NCI-H2081 (cell line): ENCODE results near the gene AIRE.
"Not testable (repeated sequence)": the region's sequence is repeated elsewhere in the genome, so short reads cannot be mapped to it uniquely, and the experiment has no call there.

Experiments
- DNase-seq, 2 experiments: peaks; one replicate each; lab custom pipeline; 2025; lab: John Stamatoyannopoulos, UW

Gene AIRE

GRCh38 chr21:44285138-44285992 lies at the start of gene AIRE:
Gene AIRE, plus strand, starts transcription at chr21:44285876. Its CDS starts 131 bp downstream, at chr21:44286007.
- no peak for DNase-seq

GRCh38 chr21:44240353-44240752 lies 45.3 kb upstream of the AIRE start:
- DNase-seq: not testable (repeated sequence)

- DNase-seq: not testable (repeated sequence)
Observed at GRCh38 chr21:44240842-44241241, 44.8 kb upstream of the AIRE start, which contains the start of gene ICOSLG. Gene ICOSLG, minus strand, starts transcription at chr21:44240943. Its CDS starts 126 bp downstream, at chr21:44240817.

DNA sequence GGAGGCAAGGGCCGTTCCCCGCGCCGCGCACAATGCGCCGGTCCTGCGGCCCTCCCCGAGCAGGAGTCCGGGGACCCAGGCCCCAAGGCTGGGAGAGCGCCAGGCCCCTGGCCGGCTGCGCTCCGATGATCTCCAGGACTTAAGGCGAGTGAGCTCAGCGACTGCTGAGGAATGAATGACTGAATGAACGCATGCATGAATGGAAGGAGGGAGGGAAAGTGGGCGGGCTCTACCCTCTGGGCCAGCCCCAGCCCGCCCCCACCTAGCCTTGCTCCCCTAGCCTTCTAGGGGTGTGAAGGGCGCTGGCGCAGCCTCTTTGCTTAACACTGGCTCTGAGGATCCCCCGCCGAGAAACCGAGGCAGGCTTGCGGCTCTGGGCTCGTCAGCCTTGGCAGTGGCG lies 44.4 kb upstream of the AIRE start:
- DNase-seq: not testable (repeated sequence)

GRCh38 chr21:44243980-44244379 lies 41.7 kb upstream of the AIRE start:
- DNase-seq: not testable (repeated sequence)

DNA sequence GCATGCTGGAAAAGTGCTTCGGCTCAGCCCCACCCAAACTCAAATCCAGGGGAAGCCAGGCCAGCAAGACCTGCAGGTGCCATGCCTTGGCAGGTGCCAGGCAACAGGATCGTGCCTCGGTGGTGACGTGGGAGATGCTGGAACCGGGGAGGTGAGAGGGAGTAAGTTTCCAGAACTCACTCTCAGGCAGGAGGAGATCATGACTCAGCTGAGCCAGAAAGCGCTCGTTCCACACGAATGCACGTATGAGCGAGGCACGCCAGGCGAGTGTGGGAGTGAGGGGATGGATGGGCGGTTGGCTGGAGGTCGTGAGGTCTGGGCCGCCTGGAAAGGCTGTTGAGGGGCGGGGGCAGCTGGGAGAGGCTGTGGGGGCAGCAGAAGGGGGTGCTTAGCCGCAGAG lies 37.8 kb upstream of the AIRE start:
- DNase-seq: not testable (repeated sequence)

DNA sequence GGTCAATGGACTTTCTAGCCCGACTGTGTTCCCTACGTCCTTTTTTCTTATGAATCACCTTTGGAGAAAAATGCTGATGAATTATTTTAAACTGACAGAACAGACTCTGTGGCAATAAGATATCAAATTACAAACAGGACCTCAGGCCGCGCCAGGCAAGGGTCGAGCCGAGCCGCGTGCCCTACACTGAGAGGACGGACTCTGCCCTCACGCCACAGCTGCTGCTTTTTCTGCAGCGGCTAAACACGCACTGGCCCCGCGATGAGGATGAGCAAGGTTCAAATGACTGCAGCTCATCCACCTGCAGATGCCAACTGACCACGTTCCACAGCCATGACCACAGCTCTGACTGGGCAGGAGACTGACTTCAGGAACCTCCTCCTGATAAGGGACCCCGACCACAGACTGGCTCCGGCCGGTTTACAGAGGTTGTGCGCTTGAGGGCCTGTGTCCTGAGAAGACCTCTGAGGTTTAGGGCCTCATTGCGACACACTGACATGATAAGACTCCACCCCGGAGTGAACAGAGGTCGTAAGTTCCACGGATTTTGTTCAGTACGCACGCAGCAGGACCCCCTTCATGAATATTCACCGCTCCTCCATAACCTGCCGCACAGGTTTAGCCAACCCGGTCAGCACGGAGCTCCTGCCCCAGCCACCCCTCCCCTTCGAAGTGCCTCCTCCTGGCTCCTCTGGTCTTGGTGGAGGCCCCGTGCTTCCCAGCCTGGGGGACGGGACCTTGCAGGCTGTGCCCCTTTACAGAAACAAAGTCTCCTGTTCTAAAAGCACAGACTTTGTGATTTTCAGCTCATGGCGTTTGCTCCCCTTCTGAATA lies 36.3 kb upstream of the AIRE start:
- DNase-seq: not testable (repeated sequence)

- DNase-seq: no peak
Observed at GRCh38 chr21:44253832-44254710, 31.6 kb upstream of the AIRE start.

DNA sequence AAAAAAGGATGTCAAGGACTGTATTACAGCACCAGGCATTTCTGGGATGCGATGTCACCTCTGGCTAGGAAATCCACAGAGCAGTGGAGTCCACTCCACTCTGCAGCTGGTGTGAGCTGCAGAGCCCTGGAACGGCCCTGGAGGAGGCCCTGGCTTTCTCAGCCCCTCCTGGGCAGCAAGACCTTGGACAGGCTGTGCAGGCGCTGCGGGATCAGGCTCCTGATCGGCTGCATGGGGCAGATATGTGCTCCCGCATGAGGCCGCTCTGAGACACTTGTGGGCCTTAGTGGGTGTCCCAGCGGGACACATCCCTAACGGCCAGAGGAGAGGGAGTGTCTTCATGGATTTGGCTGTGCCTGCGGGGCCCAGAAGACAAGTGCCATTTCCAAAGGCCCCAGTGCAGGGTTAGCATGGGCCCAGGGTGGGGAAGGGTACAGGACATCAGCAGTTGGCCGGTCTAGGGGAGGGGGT lies 30.1 kb upstream of the AIRE start:
- DNase-seq: no peak

DNA sequence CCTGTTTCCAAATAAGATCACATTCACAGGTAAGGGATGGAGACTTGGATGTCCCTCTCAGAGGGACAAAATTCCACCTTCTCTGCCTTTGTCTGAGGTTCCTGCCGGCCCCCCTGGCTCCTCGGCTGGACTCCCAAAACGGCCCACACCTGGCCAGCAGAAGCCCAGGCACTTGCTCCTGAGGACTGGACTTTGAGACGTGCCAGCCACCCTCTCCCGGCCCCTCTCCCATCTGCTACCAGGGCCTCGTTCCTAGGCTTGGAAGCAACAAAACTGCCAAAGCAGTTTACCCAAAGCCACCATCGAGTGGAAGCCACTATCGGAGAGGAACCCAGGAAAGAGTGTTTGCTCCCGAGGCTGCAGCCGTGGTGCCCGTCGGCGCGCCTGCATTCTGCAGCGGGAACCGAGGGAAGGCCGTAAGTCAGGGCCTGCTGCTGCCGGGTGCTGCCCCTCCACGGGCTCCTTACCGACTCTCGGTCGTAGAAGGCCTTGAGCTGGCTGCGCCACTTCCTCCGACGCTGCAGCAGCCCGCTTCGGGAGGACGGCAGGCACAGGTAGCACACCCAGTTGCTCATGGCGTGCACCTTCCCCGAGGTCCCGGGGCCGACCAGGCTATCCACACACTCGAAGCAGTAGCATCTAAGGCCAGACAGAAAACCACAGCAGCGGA lies 27.5 kb upstream of the AIRE start:
- no peak for DNase-seq

GRCh38 chr21:44259082-44259705 lies 26.5 kb upstream of the AIRE start:
- DNase-seq: no peak

GRCh38 chr21:44260066-44260465 lies 25.6 kb upstream of the AIRE start:
- no peak for DNase-seq

DNA sequence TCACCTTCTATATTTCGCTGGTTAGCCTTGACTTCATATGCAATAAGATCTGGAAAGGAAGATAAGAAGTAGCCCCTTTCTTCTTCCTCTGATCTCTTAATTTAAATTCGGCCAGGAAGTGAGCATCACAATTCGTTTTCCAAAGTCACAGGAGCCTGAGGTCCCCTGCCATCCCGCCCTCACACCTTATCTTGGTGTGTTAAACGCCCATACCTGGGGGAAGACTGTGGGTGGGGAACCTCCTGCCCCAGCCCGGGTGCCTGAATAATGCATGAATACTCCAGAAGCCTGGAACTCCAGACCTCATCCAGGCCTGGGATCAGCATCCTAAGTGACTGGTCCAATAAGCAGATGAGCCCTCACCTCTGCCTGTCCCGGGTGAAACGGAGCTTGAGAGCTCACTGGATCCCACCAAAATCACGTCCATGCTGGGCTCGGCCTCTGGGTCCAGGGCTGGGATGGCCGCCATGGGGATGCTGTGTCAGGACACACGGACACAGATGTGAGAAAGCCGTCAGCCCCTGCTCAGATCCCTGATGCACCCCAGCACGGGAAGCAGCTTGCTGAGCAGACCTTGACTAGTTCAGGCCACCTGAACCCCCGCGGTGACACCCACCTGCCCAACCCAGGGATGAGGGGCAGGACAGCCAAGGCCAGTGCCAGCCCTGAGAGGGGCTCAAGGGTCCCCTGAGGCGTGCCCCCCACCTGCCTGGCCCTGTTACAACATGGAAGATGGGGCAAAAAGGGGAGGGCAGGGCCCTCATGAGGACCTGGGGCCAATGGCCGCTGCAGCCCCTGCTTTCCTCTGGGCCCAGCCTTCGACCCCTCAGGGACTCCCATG lies 24.7 kb upstream of the AIRE start:
- DNase-seq: no peak

- no peak for DNase-seq
Observed at GRCh38 chr21:44261675-44262295, 23.9 kb upstream of the AIRE start, which contains the start of gene DNMT3L. Gene DNMT3L, minus strand, starts transcription at chr21:44261897. Its CDS starts 638 bp downstream, at chr21:44261259.

- no peak for DNase-seq
Observed at GRCh38 chr21:44262338-44263056, 23.2 kb upstream of the AIRE start.

GRCh38 chr21:44263221-44263760 lies 22.4 kb upstream of the AIRE start:
- DNase-seq: no peak

DNA sequence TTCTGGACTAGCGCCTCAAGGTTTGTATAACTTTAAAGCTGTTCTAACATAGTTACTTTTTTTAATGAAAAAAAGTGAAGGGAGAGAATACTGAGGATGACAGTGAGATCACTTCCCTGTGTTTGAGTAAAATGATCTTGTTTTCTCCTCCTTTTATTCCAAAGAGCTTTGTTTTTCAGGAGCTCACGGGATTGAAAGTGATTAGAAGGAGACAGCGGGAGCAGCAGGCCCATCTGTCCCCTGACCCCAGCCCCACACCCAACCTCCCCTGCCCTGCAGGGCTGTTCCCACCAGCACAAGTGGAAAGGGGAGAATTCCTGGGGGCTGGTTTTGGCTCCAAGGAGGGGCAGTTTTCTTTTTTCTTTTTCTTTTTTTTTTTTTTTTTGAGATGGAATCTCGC lies 21.9 kb upstream of the AIRE start:
- no peak for DNase-seq

DNA sequence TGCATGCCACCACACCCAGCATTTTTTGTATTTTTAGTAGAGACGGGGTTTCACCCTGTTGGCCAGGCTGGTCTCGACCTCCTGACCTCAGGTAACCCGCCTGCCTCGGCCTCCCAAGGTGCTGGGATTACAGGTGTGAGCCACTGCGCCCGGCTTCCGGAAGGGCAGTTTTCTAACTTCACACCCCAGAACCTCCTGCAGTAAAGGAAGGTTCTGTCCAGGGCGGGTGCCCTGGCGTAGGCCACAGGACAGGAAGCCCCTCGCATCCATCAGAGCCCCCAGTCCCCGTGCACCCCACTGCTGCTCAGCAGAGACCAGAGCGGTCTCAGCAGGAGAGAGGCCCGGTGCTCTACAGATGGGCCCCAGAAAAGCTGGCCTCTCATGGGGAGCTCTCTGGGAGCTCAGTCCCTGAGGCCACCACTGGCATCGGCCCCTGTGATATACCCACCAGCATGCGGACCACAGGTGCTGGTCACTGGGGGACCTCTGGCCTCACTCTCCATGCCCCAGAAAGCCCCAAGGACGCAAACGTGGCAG lies 19.9 kb upstream of the AIRE start:
- no peak for DNase-seq
